ENCODE results near the gene IL1RAPL2.
"Not testable (repeated sequence)": the region's sequence is repeated elsewhere in the genome, so short reads cannot be mapped to it uniquely, and the experiment has no call there.

The IL1RAPL2 gene

GRCh38 chrX:105220636-105221035 is 654.6 kb downstream of the IL1RAPL2 start, which contains the start of gene TEX13A:
Gene TEX13A, minus strand, starts transcription at chrX:105220694. Its CDS starts 297 bp downstream, at chrX:105220397.
- H3K9me3 ChIP-seq (ENCODE audit: control insufficient read depth, insufficient read depth, low read length), result no peaks in the 10 kb centered on the region
- H3K4me1 ChIP-seq (ENCODE audit: insufficient read depth, low read length), result no peaks in the 10 kb centered on the region
- H3K9ac ChIP-seq (ENCODE audit: low read depth, low read length), result no peak within 1 kb of the TSS
- no peaks in the 10 kb centered on the region for H3K36me3 ChIP-seq (ENCODE audit: insufficient read depth, low read length)

- no peaks in the 10 kb centered on the region for H3K36me3 ChIP-seq (ENCODE audit: insufficient read depth, low read length)
- no peak overlapping the region for H3K9ac ChIP-seq (ENCODE audit: low read depth, low read length)
- H3K4me1 ChIP-seq (ENCODE audit: insufficient read depth, low read length), result peaks cover 5% of the 10 kb centered on the region
- H3K9me3 ChIP-seq (ENCODE audit: control insufficient read depth, insufficient read depth, low read length), result no peaks in the 10 kb centered on the region
These were observed 655.4 kb downstream of the IL1RAPL2 start for GRCh38 chrX:105221374-105221773.

- Histone ChIP-seq H3K9me3 (ENCODE audit: control insufficient read depth, insufficient read depth, low read length) (no peaks in the 10 kb centered on the region), H3K9ac (ENCODE audit: low read depth, low read length) (no peak overlapping the region), H3K4me1 (ENCODE audit: insufficient read depth, low read length) (peaks cover 8% of the 10 kb centered on the region), H3K36me3 (ENCODE audit: insufficient read depth, low read length) (no peaks in the 10 kb centered on the region)
These were observed 660.5 kb downstream of the IL1RAPL2 start for GRCh38 chrX:105226499-105226898.

- no peak overlapping the region for H3K9ac ChIP-seq (ENCODE audit: low read depth, low read length)
- peaks cover 8% of the 10 kb centered on the region for H3K4me1 ChIP-seq (ENCODE audit: insufficient read depth, low read length)
- H3K36me3 ChIP-seq (ENCODE audit: insufficient read depth, low read length), result no peaks in the 10 kb centered on the region
- no peaks in the 10 kb centered on the region for H3K9me3 ChIP-seq (ENCODE audit: control insufficient read depth, insufficient read depth, low read length)
These were observed 662.6 kb downstream of the IL1RAPL2 start for GRCh38 chrX:105228602-105229001.

GRCh38 chrX:105229146-105229545 is 663.1 kb downstream of the IL1RAPL2 start:
- Histone ChIP-seq H3K9me3 (ENCODE audit: control insufficient read depth, insufficient read depth, low read length) (no peaks in the 10 kb centered on the region), H3K9ac (ENCODE audit: low read depth, low read length) (no peak overlapping the region), H3K4me1 (ENCODE audit: insufficient read depth, low read length) (peaks cover 8% of the 10 kb centered on the region), H3K36me3 (ENCODE audit: insufficient read depth, low read length) (no peaks in the 10 kb centered on the region)

GRCh38 chrX:105237407-105237806 is 671.4 kb downstream of the IL1RAPL2 start:
- H3K4me1 ChIP-seq (ENCODE audit: insufficient read depth, low read length); H3K36me3 ChIP-seq (ENCODE audit: insufficient read depth, low read length); H3K9ac ChIP-seq (ENCODE audit: low read depth, low read length); H3K9me3 ChIP-seq (ENCODE audit: control insufficient read depth, insufficient read depth, low read length): not testable (repeated sequence)

- no peaks in the 10 kb centered on the region for H3K36me3 ChIP-seq (ENCODE audit: insufficient read depth, low read length)
- H3K9me3 ChIP-seq (ENCODE audit: control insufficient read depth, insufficient read depth, low read length), result no peaks in the 10 kb centered on the region
- H3K4me1 ChIP-seq (ENCODE audit: insufficient read depth, low read length), result no peaks in the 10 kb centered on the region
- H3K9ac ChIP-seq (ENCODE audit: low read depth, low read length), result no peak overlapping the region
These were observed 675.1 kb downstream of the IL1RAPL2 start for GRCh38 chrX:105241056-105241455.

GRCh38 chrX:105260291-105261043 is 694.5 kb downstream of the IL1RAPL2 start:
- Histone ChIP-seq H3K9ac (ENCODE audit: low read depth, low read length) (no peak overlapping the region), H3K4me1 (ENCODE audit: insufficient read depth, low read length) (no peaks in the 10 kb centered on the region), H3K9me3 (ENCODE audit: control insufficient read depth, insufficient read depth, low read length) (no peaks in the 10 kb centered on the region), H3K36me3 (ENCODE audit: insufficient read depth, low read length) (no peaks in the 10 kb centered on the region)

GRCh38 chrX:105263171-105263570 is 697.2 kb downstream of the IL1RAPL2 start:
- H3K9me3 ChIP-seq (ENCODE audit: control insufficient read depth, insufficient read depth, low read length), result no peaks in the 10 kb centered on the region
- H3K9ac ChIP-seq (ENCODE audit: low read depth, low read length), result no peak overlapping the region
- H3K36me3 ChIP-seq (ENCODE audit: insufficient read depth, low read length), result no peaks in the 10 kb centered on the region
- no peaks in the 10 kb centered on the region for H3K4me1 ChIP-seq (ENCODE audit: insufficient read depth, low read length)

GRCh38 chrX:105263801-105264200 is 697.8 kb downstream of the IL1RAPL2 start:
- Histone ChIP-seq H3K36me3 (ENCODE audit: insufficient read depth, low read length) (no peaks in the 10 kb centered on the region), H3K4me1 (ENCODE audit: insufficient read depth, low read length) (no peaks in the 10 kb centered on the region), H3K9ac (ENCODE audit: low read depth, low read length) (no peak overlapping the region), H3K9me3 (ENCODE audit: control insufficient read depth, insufficient read depth, low read length) (no peaks in the 10 kb centered on the region)

- no peaks in the 10 kb centered on the region for H3K9me3 ChIP-seq (ENCODE audit: control insufficient read depth, insufficient read depth, low read length)
- H3K9ac ChIP-seq (ENCODE audit: low read depth, low read length), result no peak overlapping the region
- no peaks in the 10 kb centered on the region for H3K36me3 ChIP-seq (ENCODE audit: insufficient read depth, low read length)
- no peaks in the 10 kb centered on the region for H3K4me1 ChIP-seq (ENCODE audit: insufficient read depth, low read length)
These were observed 699.1 kb downstream of the IL1RAPL2 start for GRCh38 chrX:105265093-105265492.

- no peaks in the 10 kb centered on the region for H3K9me3 ChIP-seq (ENCODE audit: control insufficient read depth, insufficient read depth, low read length)
- no peaks in the 10 kb centered on the region for H3K36me3 ChIP-seq (ENCODE audit: insufficient read depth, low read length)
- no peaks in the 10 kb centered on the region for H3K4me1 ChIP-seq (ENCODE audit: insufficient read depth, low read length)
- no peak overlapping the region for H3K9ac ChIP-seq (ENCODE audit: low read depth, low read length)
These were observed 700.5 kb downstream of the IL1RAPL2 start for GRCh38 chrX:105266456-105266855.

GRCh38 chrX:105267167-105267566 is 701.2 kb downstream of the IL1RAPL2 start:
- Histone ChIP-seq H3K36me3 (ENCODE audit: insufficient read depth, low read length) (no peaks in the 10 kb centered on the region), H3K4me1 (ENCODE audit: insufficient read depth, low read length) (no peaks in the 10 kb centered on the region), H3K9ac (ENCODE audit: low read depth, low read length) (no peak overlapping the region), H3K9me3 (ENCODE audit: control insufficient read depth, insufficient read depth, low read length) (no peaks in the 10 kb centered on the region)

- Histone ChIP-seq H3K9me3 (ENCODE audit: control insufficient read depth, insufficient read depth, low read length) (no peaks in the 10 kb centered on the region), H3K9ac (ENCODE audit: low read depth, low read length) (no peak overlapping the region), H3K36me3 (ENCODE audit: insufficient read depth, low read length) (no peaks in the 10 kb centered on the region), H3K4me1 (ENCODE audit: insufficient read depth, low read length) (no peaks in the 10 kb centered on the region)
These were observed 703.4 kb downstream of the IL1RAPL2 start for GRCh38 chrX:105269386-105269785.

- Histone ChIP-seq H3K4me1 (ENCODE audit: insufficient read depth, low read length) (no peaks in the 10 kb centered on the region), H3K36me3 (ENCODE audit: insufficient read depth, low read length) (no peaks in the 10 kb centered on the region)
These were observed 707.3 kb downstream of the IL1RAPL2 start for GRCh38 chrX:105273326-105273725.

More at GRCh38 chrX:105273326-105273725, 707.3 kb downstream of the IL1RAPL2 start:
- no peaks in the 10 kb centered on the region for H3K9me3 ChIP-seq (ENCODE audit: control insufficient read depth, insufficient read depth, low read length)
- no peak overlapping the region for H3K9ac ChIP-seq (ENCODE audit: low read depth, low read length)

Measured in ES-I3 (cell line).